Measurements from ENCODE around the gene MEIKIN.
A peak's percentile ranks its signal among the peaks of the same experiment; 100 is the strongest.

Gene MEIKIN

DNA sequence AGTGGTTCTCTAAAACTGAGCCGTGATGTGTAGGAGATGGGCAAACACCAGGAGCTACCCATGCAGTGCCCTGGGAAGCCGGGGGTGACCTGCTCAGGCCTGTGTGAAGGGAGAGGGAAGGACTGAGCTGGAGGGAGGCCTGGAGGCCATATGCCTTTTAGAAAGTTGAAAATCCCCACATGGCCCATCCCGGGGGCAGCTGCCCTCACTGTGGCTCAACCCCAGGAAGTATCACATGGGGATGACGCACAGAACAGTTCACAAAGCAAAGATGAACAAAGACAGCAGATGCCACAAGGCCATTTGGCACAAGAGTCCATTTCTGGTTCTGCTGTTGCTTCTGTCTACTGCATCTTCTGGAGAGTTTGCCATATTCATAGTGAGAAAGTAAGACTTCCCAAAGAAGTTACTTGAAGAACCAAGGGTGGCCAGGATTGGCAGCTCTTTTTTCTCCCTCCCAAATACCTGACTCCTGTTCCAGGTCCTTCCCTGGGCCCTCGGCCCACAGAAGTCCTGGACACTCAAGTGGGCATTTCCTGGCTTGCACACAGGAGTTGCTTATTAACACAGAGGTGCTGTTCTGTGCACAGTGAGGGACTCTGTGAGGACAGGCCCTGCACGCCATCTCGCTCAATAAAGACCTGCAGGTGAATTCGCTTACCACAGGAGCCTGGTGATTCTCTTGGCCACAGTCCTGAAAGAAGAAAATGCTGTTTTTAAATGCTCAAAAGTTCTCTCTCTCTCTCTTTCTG lies 40.9 kb upstream of the MEIKIN start:
- ATAC-seq (ENCODE audit: insufficient read depth, low read depth) (no peak), DNase-seq (no peak)
- Histone ChIP-seq H3K9ac (ENCODE audit: low read depth, low read length) (no peak overlapping the region), H3K9me3 (ENCODE audit: insufficient read depth, low read length, severe bottlenecking) (no peaks in the 10 kb centered on the region), H3K36me3 (ENCODE audit: insufficient read depth, low read length) (no peaks in the 10 kb centered on the region), H3K4me1 (ENCODE audit: insufficient read depth, low read length) (no peaks in the 10 kb centered on the region), H3K4me2 (ENCODE audit: insufficient read depth, low read length) (no peak overlapping the region), H3K79me2 (ENCODE audit: insufficient read depth, low read length) (no peaks in the 10 kb centered on the region), H3K27ac (ENCODE audit: low read length) (no peak overlapping the region), H3K27me3 (ENCODE audit: insufficient read depth, low read length, poor library complexity) (peaks cover 6% of the 10 kb centered on the region), H3K4me3 (ENCODE audit: low read depth in 1 of 2, low read length in 2 of 2) (no peak overlapping the region), H2AFZ (ENCODE audit: low read depth, low read length) (no peak overlapping the region), H4K20me1 (ENCODE audit: insufficient read depth, low read length) (0 out of 2 replicates have a peak, but pooled peaks cover 5% of the 10 kb centered on the region)
- TF ChIP-seq, protein P1, sequence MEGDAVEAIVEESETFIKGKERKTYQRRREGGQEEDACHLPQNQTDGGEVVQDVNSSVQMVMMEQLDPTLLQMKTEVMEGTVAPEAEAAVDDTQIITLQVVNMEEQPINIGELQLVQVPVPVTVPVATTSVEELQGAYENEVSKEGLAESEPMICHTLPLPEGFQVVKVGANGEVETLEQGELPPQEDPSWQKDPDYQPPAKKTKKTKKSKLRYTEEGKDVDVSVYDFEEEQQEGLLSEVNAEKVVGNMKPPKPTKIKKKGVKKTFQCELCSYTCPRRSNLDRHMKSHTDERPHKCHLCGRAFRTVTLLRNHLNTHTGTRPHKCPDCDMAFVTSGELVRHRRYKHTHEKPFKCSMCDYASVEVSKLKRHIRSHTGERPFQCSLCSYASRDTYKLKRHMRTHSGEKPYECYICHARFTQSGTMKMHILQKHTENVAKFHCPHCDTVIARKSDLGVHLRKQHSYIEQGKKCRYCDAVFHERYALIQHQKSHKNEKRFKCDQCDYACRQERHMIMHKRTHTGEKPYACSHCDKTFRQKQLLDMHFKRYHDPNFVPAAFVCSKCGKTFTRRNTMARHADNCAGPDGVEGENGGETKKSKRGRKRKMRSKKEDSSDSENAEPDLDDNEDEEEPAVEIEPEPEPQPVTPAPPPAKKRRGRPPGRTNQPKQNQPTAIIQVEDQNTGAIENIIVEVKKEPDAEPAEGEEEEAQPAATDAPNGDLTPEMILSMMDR (IDR thresholded peaks at IDR 0.05; ENCODE audit: borderline replicate concordance, extremely low read depth, low read length, poor library complexity, severe bottlenecking), result no peak
- no peak for TF ChIP-seq EZH2 (IDR thresholded peaks at IDR 0.05; ENCODE audit: borderline replicate concordance, low read depth, low read length, severe bottlenecking)

DNA sequence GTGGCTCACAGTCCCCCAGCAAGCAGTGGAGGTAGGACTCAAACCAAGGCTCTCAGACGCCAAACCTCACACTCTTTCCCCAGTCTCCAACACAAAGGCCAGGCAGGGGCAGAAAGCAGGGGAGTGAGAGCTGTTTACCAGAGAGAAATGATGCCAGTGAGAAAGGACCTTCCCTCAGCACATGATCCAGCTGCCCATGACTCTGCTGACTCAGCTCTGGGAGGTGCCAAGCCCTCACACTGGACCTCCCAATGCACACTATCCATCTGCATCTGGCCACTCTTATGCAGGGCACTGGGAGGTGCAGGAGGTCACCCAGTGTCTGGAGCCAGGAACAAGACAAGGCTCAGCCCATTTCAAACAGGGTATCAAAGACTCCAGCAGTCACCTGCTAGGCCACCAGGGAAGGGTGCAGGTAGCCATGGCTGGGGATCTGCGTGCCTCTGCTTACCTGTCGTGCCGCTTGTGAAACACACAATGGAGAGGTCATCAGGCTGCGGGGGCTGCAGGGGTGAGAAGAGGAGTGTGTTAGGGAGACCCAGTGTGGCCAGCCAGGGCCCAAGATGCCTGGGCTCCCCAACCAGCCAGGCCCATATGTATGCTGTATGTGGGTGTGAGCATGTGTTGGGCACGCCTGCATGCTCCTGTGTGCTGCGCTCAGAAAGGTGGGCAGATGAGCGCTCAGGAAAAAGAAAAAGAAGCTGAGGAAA lies 39.6 kb upstream of the MEIKIN start:
- Histone ChIP-seq H3K9ac (ENCODE audit: low read depth, low read length) (no peak overlapping the region), H3K4me3 (ENCODE audit: low read depth in 1 of 2, low read length in 2 of 2) (no peak overlapping the region), H3K36me3 (ENCODE audit: insufficient read depth, low read length) (no peaks in the 10 kb centered on the region), H3K27me3 (ENCODE audit: insufficient read depth, low read length, poor library complexity) (no peaks in the 10 kb centered on the region), H3K4me2 (ENCODE audit: insufficient read depth, low read length) (no peak overlapping the region), H4K20me1 (ENCODE audit: insufficient read depth, low read length) (no peaks in the 10 kb centered on the region), H3K27ac (ENCODE audit: low read length) (no peak overlapping the region), H2AFZ (ENCODE audit: low read depth, low read length) (no peak overlapping the region), H3K9me3 (ENCODE audit: insufficient read depth, low read length, severe bottlenecking) (no peaks in the 10 kb centered on the region), H3K79me2 (ENCODE audit: insufficient read depth, low read length) (no peaks in the 10 kb centered on the region), H3K4me1 (ENCODE audit: insufficient read depth, low read length) (no peaks in the 10 kb centered on the region)
- DNase-seq (no peak), ATAC-seq (ENCODE audit: insufficient read depth, low read depth) (no peak)
- TF ChIP-seq EZH2 (IDR thresholded peaks at IDR 0.05; ENCODE audit: borderline replicate concordance, low read depth, low read length, severe bottlenecking), result no peak
- TF ChIP-seq, protein P1 (IDR thresholded peaks at IDR 0.05; ENCODE audit: borderline replicate concordance, extremely low read depth, low read length, poor library complexity, severe bottlenecking), result no peak

DNA sequence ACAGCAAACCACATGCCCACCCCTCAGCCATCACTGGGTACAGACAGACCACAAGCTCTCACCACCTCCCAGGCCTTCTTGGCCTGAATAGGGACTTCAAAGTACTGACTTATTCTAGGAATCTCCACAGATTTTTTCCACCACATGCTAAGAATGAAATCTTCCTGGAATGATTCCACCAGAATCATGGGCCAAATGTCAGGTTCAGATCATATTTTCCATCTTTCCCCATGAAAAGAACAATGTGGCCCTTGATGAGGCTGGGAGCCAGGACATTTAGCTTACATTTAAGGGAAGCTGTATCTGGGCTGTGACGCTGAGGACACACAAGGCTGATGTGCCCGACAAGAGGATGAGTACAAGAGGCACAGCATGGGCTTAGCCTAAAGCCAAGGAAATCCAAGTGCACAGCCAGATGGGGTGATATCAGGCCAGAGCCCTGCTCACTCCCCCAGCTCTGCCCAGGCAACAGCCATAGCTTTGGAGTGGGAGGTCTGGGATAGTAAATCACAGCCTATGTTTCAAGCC lies 37.8 kb upstream of the MEIKIN start:
- H4K20me1 ChIP-seq (ENCODE audit: insufficient read depth, low read length), result no peaks in the 10 kb centered on the region
- no peaks in the 10 kb centered on the region for H3K36me3 ChIP-seq (ENCODE audit: insufficient read depth, low read length)
- peaks cover 2% of the 10 kb centered on the region for H3K27me3 ChIP-seq (ENCODE audit: insufficient read depth, low read length, poor library complexity)
- H3K79me2 ChIP-seq (ENCODE audit: insufficient read depth, low read length), result no peaks in the 10 kb centered on the region
- H2AFZ ChIP-seq (ENCODE audit: low read depth, low read length), result no peak overlapping the region
- no peak for TF ChIP-seq EZH2 (IDR thresholded peaks at IDR 0.05; ENCODE audit: borderline replicate concordance, low read depth, low read length, severe bottlenecking)
- TF ChIP-seq, protein P1 (IDR thresholded peaks at IDR 0.05; ENCODE audit: borderline replicate concordance, extremely low read depth, low read length, poor library complexity, severe bottlenecking), result no peak
- H3K27ac ChIP-seq (ENCODE audit: low read length), result no peak overlapping the region
- H3K9ac ChIP-seq (ENCODE audit: low read depth, low read length), result no peak overlapping the region
- no peak overlapping the region for H3K4me3 ChIP-seq (ENCODE audit: low read depth in 1 of 2, low read length in 2 of 2)
- no peak overlapping the region for H3K4me2 ChIP-seq (ENCODE audit: insufficient read depth, low read length)
- no peaks in the 10 kb centered on the region for H3K9me3 ChIP-seq (ENCODE audit: insufficient read depth, low read length, severe bottlenecking)
- H3K4me1 ChIP-seq (ENCODE audit: insufficient read depth, low read length), result no peaks in the 10 kb centered on the region
- peak; percentile 76 for ATAC-seq (ENCODE audit: insufficient read depth, low read depth)
- peak; percentile 30 for DNase-seq

Measured in DND-41 (cell line).